Colonic mucosa (tissue), 4 donors: ENCODE measurements around the gene KERA. TPM values are rescaled to one million over a fixed set of nuclear protein-coding genes. Genes with fewer than 3 reads are reported as not detected.

Experiments used
- DNase-seq: peaks from one replicate; pipeline ENCODE4 v3.0.0-alpha.2; 2020
- H3K27ac ChIP-seq: fragments of 200-600 bp; one replicate; pipeline ENCODE4 v1.8.0; 2021
- H3K27me3 ChIP-seq: fragments of 200-600 bp; one replicate; pipeline ENCODE4 v1.8.0; 2021
- H3K36me3 ChIP-seq: fragments of 200-600 bp; one replicate; pipeline ENCODE4 v1.8.0; 2021
- H3K4me1 ChIP-seq: fragments of 200-600 bp; one replicate; pipeline ENCODE4 v1.8.0; 2021; ENCODE audit warnings: mild to moderate bottlenecking
- H3K4me3 ChIP-seq: fragments of 200-600 bp; one replicate; pipeline ENCODE4 v1.8.0; 2021
- H3K9ac ChIP-seq, 2 donors: one replicate each; pipeline ENCODE4 v1.7.0; 2013; ENCODE audit warnings: control low read depth in 2 of 2, low read depth in 2 of 2, low read length in 2 of 2
- H3K9me3 ChIP-seq: fragments of 200-600 bp; one replicate; pipeline ENCODE4 v1.8.0; 2021
- intact Hi-C: fragments of 100-400 bp; cut with DNase I; formaldehyde crosslinking; loops from one replicate; pipeline ENCODE4 v1.14.1; 2022
- total RNA-seq, 2 donors: library from RNA; stranded (reverse); fragmentation: NEBNext Ultra II Directional in 1 of 2; extraction: Animal tissue kit (Norgen Biotek cat#: 25700) in 1 of 2; gene quantifications; one replicate each; pipeline ENCODE4 v1.2.1, GENCODE V29; 2021
- TF ChIP-seq, protein P1 (sequence below): fragments of 200-600 bp; IDR thresholded peaks from one replicate; pipeline ENCODE4 v1.8.0; 2022; ENCODE audit warnings: antibody characterized with exemption, mild to moderate bottlenecking
- donor health status: healthy.
- donor health status: DM: no; HTN: no; CAD: no.
- donor health status: DM: no; HTN: no; CAD: no.

Gene KERA, protein sequence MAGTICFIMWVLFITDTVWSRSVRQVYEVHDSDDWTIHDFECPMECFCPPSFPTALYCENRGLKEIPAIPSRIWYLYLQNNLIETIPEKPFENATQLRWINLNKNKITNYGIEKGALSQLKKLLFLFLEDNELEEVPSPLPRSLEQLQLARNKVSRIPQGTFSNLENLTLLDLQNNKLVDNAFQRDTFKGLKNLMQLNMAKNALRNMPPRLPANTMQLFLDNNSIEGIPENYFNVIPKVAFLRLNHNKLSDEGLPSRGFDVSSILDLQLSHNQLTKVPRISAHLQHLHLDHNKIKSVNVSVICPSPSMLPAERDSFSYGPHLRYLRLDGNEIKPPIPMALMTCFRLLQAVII
- not detected for total RNA-seq

DNA sequence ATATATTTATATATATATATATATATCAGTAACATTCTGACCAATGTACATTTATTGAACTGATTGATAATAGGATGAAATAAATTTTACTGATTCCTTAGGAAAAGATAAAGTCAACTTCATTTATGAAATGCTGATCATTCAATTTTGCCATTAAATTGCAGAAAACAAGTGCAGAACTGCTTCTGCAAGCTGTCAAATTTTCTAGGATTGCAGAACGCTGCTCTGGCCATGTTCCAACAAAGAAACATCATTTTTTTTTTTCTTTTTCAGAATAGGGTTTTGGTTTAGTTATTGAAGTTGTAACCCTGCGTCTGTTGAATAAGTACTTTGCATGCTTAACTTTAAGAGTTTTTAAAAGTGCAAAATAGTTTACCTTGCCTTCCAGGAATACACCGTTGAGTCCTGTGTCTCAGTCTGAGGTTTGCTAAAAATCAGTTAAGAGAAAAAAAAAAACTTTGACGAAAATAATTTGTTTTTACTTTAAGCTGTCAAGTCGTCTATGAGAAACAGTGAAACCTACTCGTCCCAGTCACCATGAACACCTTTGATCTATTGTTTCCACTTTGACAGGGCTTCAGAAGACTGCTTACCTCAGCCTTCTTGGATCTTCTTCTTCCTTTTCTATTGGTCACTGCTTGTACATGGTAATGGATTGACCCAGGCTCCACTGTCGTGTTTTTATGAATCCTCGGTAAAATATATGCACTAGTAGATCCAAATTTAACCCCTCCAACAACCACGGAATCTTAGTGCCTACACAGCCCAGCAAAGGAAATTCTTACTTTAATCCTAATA, at the start of gene KERA:
KERA (minus strand) TSS at position 657 of the 798 bp plus-strand sequence. CDS start 1,743 bp downstream, outside the sequence.
- Histone ChIP-seq H3K27ac (no peak within 1 kb of the TSS), H3K36me3 (no peaks in the 10 kb centered on the region), H3K27me3 (no peaks in the 10 kb centered on the region), H3K9ac (no peak within 1 kb of the TSS), H3K4me1 (no peaks in the 10 kb centered on the region), H3K4me3 (no peak within 1 kb of the TSS), H3K9me3 (no peaks in the 10 kb centered on the region)
- intact Hi-C loops, result no loop called here
- DNase-seq, result no peak
- TF ChIP-seq, protein P1, sequence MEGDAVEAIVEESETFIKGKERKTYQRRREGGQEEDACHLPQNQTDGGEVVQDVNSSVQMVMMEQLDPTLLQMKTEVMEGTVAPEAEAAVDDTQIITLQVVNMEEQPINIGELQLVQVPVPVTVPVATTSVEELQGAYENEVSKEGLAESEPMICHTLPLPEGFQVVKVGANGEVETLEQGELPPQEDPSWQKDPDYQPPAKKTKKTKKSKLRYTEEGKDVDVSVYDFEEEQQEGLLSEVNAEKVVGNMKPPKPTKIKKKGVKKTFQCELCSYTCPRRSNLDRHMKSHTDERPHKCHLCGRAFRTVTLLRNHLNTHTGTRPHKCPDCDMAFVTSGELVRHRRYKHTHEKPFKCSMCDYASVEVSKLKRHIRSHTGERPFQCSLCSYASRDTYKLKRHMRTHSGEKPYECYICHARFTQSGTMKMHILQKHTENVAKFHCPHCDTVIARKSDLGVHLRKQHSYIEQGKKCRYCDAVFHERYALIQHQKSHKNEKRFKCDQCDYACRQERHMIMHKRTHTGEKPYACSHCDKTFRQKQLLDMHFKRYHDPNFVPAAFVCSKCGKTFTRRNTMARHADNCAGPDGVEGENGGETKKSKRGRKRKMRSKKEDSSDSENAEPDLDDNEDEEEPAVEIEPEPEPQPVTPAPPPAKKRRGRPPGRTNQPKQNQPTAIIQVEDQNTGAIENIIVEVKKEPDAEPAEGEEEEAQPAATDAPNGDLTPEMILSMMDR, result no peak

DNA sequence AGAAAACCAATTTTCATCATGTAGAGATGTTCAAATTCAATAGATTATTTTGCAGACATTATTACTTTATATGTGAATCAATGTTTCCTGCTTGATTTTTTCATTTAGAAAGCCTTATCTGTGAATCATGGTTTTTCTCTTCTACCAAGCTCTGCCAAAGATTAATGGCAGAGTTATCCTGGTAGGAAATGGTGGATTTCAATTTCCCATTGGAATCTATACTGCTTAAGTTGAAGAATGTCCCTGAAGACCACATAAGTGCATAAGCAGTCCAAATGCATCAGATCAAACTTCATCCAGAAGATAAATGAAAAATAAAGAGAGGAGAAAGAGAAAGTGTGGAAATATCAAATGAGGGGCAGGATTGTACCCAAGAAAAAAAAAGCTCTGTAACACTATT, 48.5 kb upstream of the KERA start:
- H3K4me3 ChIP-seq, result no peak overlapping the region
- H3K9ac ChIP-seq, result no peak overlapping the region
- H3K27me3 ChIP-seq, result no peaks in the 10 kb centered on the region
- no peak overlapping the region for H3K27ac ChIP-seq
- no peak for DNase-seq
- H3K4me1 ChIP-seq, result no peaks in the 10 kb centered on the region
- intact Hi-C loops, result no loop called here
- TF ChIP-seq, protein P1, result no peak
- H3K36me3 ChIP-seq, result no peaks in the 10 kb centered on the region
- no peaks in the 10 kb centered on the region for H3K9me3 ChIP-seq

DNA sequence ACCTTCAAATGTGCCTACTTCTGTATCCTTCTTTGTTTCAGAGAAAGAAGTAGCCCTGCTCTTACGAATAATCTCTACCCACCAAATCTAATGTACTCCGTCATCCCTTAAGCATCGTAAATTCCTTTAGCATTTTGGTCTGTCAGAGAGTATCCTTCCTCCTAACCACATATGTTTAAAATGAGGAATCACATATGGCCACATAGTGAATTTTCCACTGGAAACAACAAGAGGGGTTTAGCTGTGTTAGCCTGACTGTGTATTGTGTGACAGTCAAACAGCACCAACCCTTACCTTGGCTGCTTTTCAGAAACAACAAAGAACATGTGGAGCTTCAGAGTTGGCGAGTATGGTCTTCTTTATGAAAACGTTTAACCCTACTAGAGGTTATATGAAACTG, 48.0 kb upstream of the KERA start:
- intact Hi-C loops, result no loop called here

DNA sequence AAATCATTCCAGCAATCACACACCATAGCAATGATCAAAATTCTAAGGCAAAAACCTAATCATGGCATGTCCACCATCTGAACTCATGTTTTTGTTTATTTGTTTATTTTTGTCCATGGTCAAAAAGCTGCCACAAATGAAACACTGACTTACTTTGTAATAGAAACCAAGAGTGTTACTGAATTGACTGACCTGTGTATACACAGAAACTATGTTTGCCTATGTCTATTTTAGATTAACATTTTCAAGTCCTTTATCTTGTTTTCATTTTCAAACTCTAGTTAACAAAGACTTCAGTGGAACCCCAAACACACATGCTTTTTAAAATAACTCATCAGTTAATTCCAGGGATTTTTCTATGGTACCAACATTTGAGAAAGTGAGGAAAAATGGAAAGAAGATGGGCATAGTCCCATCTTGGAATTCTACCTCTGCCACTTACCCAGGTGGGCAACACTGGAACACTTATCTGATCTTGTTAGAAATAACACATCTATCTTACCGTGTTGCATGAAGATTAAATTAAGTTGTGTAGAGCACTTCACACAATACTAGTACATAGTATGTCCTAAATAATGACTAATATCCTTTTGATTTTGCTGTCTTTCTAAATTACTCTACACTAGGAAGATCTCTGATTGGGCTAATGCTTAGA, 47.1 kb upstream of the KERA start:
- H3K27me3 ChIP-seq, result no peaks in the 10 kb centered on the region
- no peak for DNase-seq
- no peak overlapping the region for H3K9ac ChIP-seq
- no peak overlapping the region for H3K27ac ChIP-seq
- H3K4me1 ChIP-seq, result no peaks in the 10 kb centered on the region
- no peaks in the 10 kb centered on the region for H3K9me3 ChIP-seq
- TF ChIP-seq, protein P1, result no peak
- H3K4me3 ChIP-seq, result no peak overlapping the region
- intact Hi-C loops, result no loop called here
- no peaks in the 10 kb centered on the region for H3K36me3 ChIP-seq

More for the DNA sequence above, 48.0 kb upstream of the KERA start:
- TF ChIP-seq, protein P1, result no peak
- Histone ChIP-seq H3K36me3 (no peaks in the 10 kb centered on the region), H3K9me3 (no peaks in the 10 kb centered on the region), H3K27me3 (no peaks in the 10 kb centered on the region), H3K9ac (no peak overlapping the region), H3K4me3 (no peak overlapping the region), H3K4me1 (no peaks in the 10 kb centered on the region), H3K27ac (no peak overlapping the region)
- no peak for DNase-seq

DNA sequence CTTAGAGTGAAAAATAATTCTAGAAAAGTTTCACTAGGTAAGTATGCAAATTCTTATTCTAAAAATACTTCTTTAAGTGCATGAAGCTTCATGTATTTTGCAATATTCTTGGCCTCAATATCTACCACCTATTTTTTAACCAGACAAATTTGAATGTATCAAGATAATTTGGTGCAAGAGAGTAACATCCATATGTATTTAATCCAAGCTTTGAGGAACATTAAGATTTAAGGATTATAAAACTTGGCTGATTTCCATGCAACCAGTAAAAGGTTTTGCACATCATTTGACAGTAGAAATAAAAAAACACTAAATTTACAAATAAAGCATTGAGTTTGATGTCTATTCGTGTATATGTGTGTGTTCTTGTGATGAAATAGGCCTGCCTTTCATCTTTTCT, 45.8 kb upstream of the KERA start:
- Histone ChIP-seq H3K4me3 (no peak overlapping the region), H3K9me3 (no peaks in the 10 kb centered on the region), H3K27ac (no peak overlapping the region), H3K4me1 (no peaks in the 10 kb centered on the region), H3K9ac (no peak overlapping the region), H3K27me3 (no peaks in the 10 kb centered on the region), H3K36me3 (no peaks in the 10 kb centered on the region)
- intact Hi-C loops, result no loop called here
- no peak for DNase-seq
- TF ChIP-seq, protein P1, result no peak
